Heart left ventricle (tissue), 16 donors: ENCODE results near the gene TMEM203. TPM values are rescaled to one million over a fixed set of nuclear protein-coding genes. Genes with fewer than 3 reads are reported as not detected.

Experiments used
- ATAC-seq, 4 donors: fragments of 200-7000 bp; cut with Tn5 transposase; one replicate each; pipeline ENCODE4 v1.9.1; 2020 to 2022; ENCODE audit warnings: moderate library complexity in 4 of 4, mild to moderate bottlenecking in 3 of 4, moderate number of reproducible peaks in 1 of 4
- DNase-seq, 5 donors: peaks; one replicate each; pipeline ENCODE4 v3.0.0-alpha.2; 2020
- H3K27ac ChIP-seq, 12 donors: fragments of 200-600 bp; sonication (generic) in 4 of 12; one replicate each; pipeline versions ENCODE4 v1.5.0 to v1.8.0; 2016 to 2022; ENCODE audit warnings: mild to moderate bottlenecking in 2 of 12
- H3K27me3 ChIP-seq, 9 donors: fragments of 200-600 bp; sonication (generic) in 2 of 9; one replicate each; pipeline versions ENCODE4 v1.5.1 to v1.8.0; 2016 to 2022; ENCODE audit warnings: mild to moderate bottlenecking in 3 of 9
- H3K36me3 ChIP-seq, 9 donors: fragments of 200-600 bp; sonication (generic) in 2 of 9; one replicate each; pipeline versions ENCODE4 v1.5.0 to v1.8.0; 2018 to 2022; ENCODE audit warnings: mild to moderate bottlenecking in 2 of 9
- H3K4me1 ChIP-seq, 12 donors: fragments of 200-600 bp; sonication (generic) in 4 of 12; one replicate each; pipeline versions ENCODE4 v1.5.0 to v1.8.0; 2016 to 2022; ENCODE audit warnings: mild to moderate bottlenecking in 3 of 12
- H3K4me3 ChIP-seq, 12 donors: fragments of 200-600 bp; sonication (generic) in 4 of 12; one replicate each; pipeline versions ENCODE4 v1.5.0 to v1.8.0; 2017 to 2022; ENCODE audit warnings: mild to moderate bottlenecking in 9 of 12, moderate library complexity in 4 of 12
- H3K9me3 ChIP-seq, 12 donors: fragments of 200-600 bp; sonication (generic) in 4 of 12; one replicate each; pipeline versions ENCODE4 v1.5.0 to v1.8.0; 2016 to 2022; ENCODE audit warnings: mild to moderate bottlenecking in 1 of 12
- POLR2A ChIP-seq, 2 donors: fragments of 450-650 bp; IDR thresholded peaks; one replicate each; pipeline ENCODE4 v1.6.1; 2017; ENCODE audit warnings: antibody characterized with exemption in 2 of 2, mild to moderate bottlenecking in 2 of 2, moderate library complexity in 2 of 2
- WGBS, 4 donors: extraction: QIAGEN DNeasy Blood & Tissue Kit in 2 of 4; methylation state at CpG; one replicate each; pipeline versions ENCODE4 v1.1.5 to v1.1.7; 2013 to 2018; 5-methylcytosine and 5-hydroxymethylcytosine counted together
- intact Hi-C, 10 donors: fragments of 100-400 bp; cut with DNase I; formaldehyde crosslinking; loops; one replicate each; pipeline versions ENCODE4 v1.11.1 to v1.14.2; 2022
- polyA plus RNA-seq, 2 donors: library from polyadenylated mRNA; stranded (reverse); fragments of 200-250 nt; gene quantifications; one replicate each; pipeline ENCODE4 v1.2.3, GENCODE V29; 2013
- total RNA-seq, 9 donors: library from RNA; depleted of rRNA in 2 of 9; stranded (reverse); fragments of >200 nt in 2 of 9; fragmentation: NEBNext Ultra II Directional in 3 of 9; extraction: Animal tissue kit (Norgen Biotek cat#: 25700) in 3 of 9; gene quantifications; one replicate each; pipeline versions ENCODE4 v1.1.0 to v1.2.4, GENCODE V29; 2016 to 2023
- TF ChIP-seq, protein P1 (sequence below), 12 donors: fragments of 200-600 bp; sonication (generic) in 4 of 12; IDR thresholded peaks; one replicate each; pipeline versions ENCODE4 v1.5.0 to v1.8.0; 2018 to 2022; ENCODE audit warnings: antibody characterized with exemption in 12 of 12, mild to moderate bottlenecking in 5 of 12
- donor health status: ischemic (EF 13 %, LVEDD 7.1; RV severe dilation, severe dysfunction).
- donor health status: healthy with polysubstance abuse.
- donor health status: DM: no; HTN: yes; CAD: no.
- donor health status: DM: no; HTN: no; CAD: no.
- donor health status: ischemic (EF 25% LVEDD 6.9; RV normal size, moderate dysfunction).
- donor health status: ischemic (EF 25% LVEDD 5.7; RV mildly dilated, moderate dysfunction).
- donor health status: healthy.
- donor health status: DM: yes; HTN: yes; CAD: no.
- donor health status: ischemic (EF 35%, LVEDD 5.7; RV mildly dilated, moderate dysfunction).
- donor health status: nonischemic (EF 11% LVEDD 7.7; RV severe dilation, severe dysfunction).
- donor health status: DM: yes; HTN: yes; CAD: no.
- donor health status: PGD.
- donor health status: ischemic (EF 29% LVEDD 5.4; RV normal size, mild dysfunction).
- donor health status: nonischemic (EF 23%, LVEDD 6.1; RV moderate dilation, normal function).

Gene TMEM203
- total and polyA plus RNA-seq, 11 donors, result 30.8 to 52.0 (median 42.1) TPM

DNA sequence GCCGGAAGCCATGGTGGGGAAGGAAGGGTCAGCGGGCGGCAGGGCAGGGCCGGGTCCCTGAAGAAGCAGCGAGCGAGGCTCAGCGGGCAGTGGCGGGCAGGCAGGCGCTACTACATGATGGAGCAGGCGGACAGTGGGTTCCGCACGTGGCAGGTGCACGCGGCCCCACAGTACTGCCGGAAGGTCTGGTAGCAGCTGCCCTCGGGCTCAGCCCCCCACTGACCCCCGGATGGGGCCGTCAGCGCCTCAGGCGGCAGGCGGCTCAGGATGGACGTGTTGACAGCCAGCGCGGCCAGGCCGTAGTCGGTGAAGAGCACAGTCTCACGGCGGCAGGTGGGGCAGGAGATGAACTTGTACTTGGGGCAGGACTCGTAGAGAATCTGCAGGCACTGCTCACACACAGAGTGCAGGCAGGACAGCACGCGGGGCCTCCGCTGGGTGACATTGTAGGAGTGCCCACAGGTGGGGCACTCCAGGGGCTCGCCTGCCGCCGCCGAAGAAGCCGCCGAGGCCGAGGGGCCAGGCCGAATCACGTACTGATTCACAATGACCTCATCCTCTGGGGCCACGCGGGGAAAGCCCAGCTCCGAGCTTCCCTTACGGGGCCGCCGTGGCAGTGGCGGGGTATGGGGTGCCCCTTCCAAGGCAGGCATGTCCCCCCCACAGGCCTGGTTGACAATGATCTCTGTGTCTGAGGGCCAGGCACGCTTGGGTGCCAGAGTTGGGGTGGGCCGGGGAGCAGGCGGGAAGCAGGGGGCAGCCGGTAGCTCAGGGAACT is 15.1 kb upstream of the TMEM203 start:
- DNase-seq, result no peak
- ATAC-seq, result no peak
- no peak overlapping the region for H3K4me3 ChIP-seq
- no peak for TF ChIP-seq POLR2A (IDR thresholded peaks at IDR 0.05)
- TF ChIP-seq, protein P1, sequence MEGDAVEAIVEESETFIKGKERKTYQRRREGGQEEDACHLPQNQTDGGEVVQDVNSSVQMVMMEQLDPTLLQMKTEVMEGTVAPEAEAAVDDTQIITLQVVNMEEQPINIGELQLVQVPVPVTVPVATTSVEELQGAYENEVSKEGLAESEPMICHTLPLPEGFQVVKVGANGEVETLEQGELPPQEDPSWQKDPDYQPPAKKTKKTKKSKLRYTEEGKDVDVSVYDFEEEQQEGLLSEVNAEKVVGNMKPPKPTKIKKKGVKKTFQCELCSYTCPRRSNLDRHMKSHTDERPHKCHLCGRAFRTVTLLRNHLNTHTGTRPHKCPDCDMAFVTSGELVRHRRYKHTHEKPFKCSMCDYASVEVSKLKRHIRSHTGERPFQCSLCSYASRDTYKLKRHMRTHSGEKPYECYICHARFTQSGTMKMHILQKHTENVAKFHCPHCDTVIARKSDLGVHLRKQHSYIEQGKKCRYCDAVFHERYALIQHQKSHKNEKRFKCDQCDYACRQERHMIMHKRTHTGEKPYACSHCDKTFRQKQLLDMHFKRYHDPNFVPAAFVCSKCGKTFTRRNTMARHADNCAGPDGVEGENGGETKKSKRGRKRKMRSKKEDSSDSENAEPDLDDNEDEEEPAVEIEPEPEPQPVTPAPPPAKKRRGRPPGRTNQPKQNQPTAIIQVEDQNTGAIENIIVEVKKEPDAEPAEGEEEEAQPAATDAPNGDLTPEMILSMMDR (IDR thresholded peaks at IDR 0.05), result no peak
- peaks cover 0 to 8% (median 0%) of the 10 kb centered on the region in 9 donors for H3K36me3 ChIP-seq
- 66 to 81% (median 77%) methylated on average over 21 to 52 of the region's 52 CpGs for WGBS, 4 donors
- intact Hi-C loops, result loop anchor here in 3 of 10 donors (5.0 to 10.0 kb wide), 2 partner anchors 33 to 436 kb away; partner anchors contain the start of genes ANAPC2 (in 2 of the 3) and SSNA1 (in 2 of the 3)
- no peaks in the 10 kb centered on the region for H3K9me3 ChIP-seq
- peaks cover 0 to 4% (median 0%) of the 10 kb centered on the region in 9 donors for H3K27me3 ChIP-seq
- H3K27ac ChIP-seq, result peak overlapping the region in 2 of 12 donors; percentile 43 to 85
- H3K4me1 ChIP-seq, result peaks cover 2 to 55% (median 38%) of the 10 kb centered on the region in 12 donors

DNA sequence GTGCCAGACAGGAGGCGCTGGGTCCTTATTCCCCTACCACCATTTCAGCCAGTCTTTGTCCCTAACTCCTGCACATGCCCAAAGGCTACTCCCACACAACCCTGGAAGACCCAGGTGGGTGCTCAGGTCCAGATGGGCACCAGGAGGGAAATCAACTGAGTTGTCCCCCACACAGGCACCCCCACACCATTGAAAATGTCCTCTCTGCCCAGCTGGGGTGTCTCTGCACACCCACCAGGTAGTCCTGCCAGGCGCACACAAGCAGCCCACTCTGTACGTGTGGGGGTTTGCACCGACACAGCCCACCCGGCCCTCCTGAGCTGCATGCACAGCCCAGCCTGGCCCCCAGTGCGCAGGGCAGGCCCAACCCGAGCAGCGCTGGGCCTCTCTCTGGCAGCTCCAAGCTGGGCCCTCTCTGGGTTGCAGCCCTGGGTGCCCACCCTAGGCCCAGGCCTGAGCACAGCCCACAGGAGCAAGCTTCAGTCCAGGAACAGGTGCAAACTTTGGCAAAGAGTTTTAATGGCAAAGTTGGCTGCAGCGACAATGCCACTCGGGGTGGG is 14.4 kb upstream of the TMEM203 start:
- DNase-seq, result no peak
- H3K4me3 ChIP-seq, result no peak overlapping the region
- intact Hi-C loops, result loop anchor here in 3 of 10 donors (5.0 to 10.0 kb wide), 2 partner anchors 33 to 435 kb away; partner anchors contain the start of genes ANAPC2 (in 2 of the 3) and SSNA1 (in 2 of the 3)
- ATAC-seq, result no peak
- WGBS, 4 donors, result 88 to 94% (median 92%) methylated on average over 10 of the region's 10 CpGs
- no peaks in the 10 kb centered on the region for H3K9me3 ChIP-seq
- no peak for TF ChIP-seq POLR2A (IDR thresholded peaks at IDR 0.05)
- TF ChIP-seq, protein P1 (IDR thresholded peaks at IDR 0.05), result no peak
- peaks cover 0 to 15% (median 0%) of the 10 kb centered on the region in 9 donors for H3K36me3 ChIP-seq
- peaks cover 2 to 55% (median 38%) of the 10 kb centered on the region in 12 donors for H3K4me1 ChIP-seq
- peak overlapping the region in 1 of 12 donors; percentile 77 for H3K27ac ChIP-seq
- H3K27me3 ChIP-seq, result peaks cover 0 to 4% (median 0%) of the 10 kb centered on the region in 9 donors

DNA sequence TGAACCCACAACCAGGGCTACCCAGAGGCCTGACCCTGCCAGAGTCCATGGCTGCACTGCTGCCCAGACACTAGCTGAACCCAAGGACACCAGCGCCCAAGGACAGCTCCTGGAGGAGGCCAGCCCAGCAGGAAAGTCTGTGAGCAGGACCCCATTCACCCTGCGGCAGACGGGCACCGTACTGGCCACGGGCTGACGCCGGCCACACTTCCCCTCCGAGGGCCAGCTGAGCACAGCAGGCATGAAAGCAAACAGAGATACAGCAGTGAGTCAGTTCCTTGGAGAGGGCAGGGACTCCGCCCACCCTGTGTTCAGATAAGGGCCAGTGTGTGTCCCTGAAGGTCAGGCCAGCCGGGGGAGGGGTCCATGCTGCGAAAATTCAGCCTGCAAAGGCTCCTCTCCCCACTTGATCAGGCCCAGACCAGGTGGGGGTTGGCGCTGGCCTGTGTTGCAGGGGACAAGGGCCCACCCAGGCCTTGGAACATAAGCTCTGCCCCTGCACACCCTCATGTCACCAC is 13.4 kb upstream of the TMEM203 start:
- H3K36me3 ChIP-seq, result peaks cover 0 to 19% (median 0%) of the 10 kb centered on the region in 9 donors
- H3K9me3 ChIP-seq, result no peaks in the 10 kb centered on the region
- H3K4me3 ChIP-seq, result no peak overlapping the region
- H3K27ac ChIP-seq, result peak overlapping the region in 10 of 12 donors; percentile 40 to 82 (median 70)
- TF ChIP-seq, protein P1 (IDR thresholded peaks at IDR 0.05), result no peak
- TF ChIP-seq POLR2A (IDR thresholded peaks at IDR 0.05), result no peak
- 20 to 41% (median 32%) methylated on average over 10 to 12 of the region's 12 CpGs for WGBS, 4 donors
- intact Hi-C loops, result no loop called here
- peaks cover 0 to 4% (median 0%) of the 10 kb centered on the region in 9 donors for H3K27me3 ChIP-seq
- ATAC-seq (peak in 3 of 4 donors; percentile 14 to 41 (median 28)), DNase-seq (peak in 2 of 5 donors; percentile 70 to 74)
- peaks cover 2 to 48% (median 34%) of the 10 kb centered on the region in 12 donors for H3K4me1 ChIP-seq
